ENCODE data around the gene COMP. TPM values are rescaled to one million over a fixed set of nuclear protein-coding genes. Genes with fewer than 3 reads are reported as not detected.

COMP gene
- total RNA-seq, 1 donor from 2014 or later = not detected

DNA sequence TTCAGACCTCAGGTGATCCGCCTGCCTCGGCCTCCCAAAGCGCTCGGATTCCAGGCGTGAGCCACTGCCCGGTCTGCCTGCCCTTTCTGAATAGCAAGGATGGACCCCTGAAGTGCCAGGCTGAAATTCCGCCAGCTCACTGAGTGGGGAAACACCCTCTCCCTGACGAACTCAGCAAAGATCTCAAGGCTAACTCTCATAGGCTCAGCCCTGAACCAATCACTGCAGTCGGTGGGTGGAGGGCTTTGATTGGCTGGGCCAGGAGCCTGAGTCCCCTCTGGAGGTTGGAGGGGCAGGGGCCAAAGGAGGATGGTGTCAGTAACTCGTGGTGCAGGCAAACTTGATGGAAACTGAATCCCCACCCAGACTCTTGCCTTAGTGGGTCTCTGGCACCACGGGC is 11.2 kb upstream of the COMP start:
- no peak overlapping the region for H3K27ac Mint-ChIP-seq (ENCODE audit: unreplicated experiment)
- no peak for DNase-seq
- H3K4me1 Mint-ChIP-seq (ENCODE audit: low read depth, unreplicated experiment) = no peaks in the 10 kb centered on the region
- peaks cover 1% of the 10 kb centered on the region for H3K9me3 Mint-ChIP-seq (ENCODE audit: unreplicated experiment)
- TF ChIP-seq, protein P1, sequence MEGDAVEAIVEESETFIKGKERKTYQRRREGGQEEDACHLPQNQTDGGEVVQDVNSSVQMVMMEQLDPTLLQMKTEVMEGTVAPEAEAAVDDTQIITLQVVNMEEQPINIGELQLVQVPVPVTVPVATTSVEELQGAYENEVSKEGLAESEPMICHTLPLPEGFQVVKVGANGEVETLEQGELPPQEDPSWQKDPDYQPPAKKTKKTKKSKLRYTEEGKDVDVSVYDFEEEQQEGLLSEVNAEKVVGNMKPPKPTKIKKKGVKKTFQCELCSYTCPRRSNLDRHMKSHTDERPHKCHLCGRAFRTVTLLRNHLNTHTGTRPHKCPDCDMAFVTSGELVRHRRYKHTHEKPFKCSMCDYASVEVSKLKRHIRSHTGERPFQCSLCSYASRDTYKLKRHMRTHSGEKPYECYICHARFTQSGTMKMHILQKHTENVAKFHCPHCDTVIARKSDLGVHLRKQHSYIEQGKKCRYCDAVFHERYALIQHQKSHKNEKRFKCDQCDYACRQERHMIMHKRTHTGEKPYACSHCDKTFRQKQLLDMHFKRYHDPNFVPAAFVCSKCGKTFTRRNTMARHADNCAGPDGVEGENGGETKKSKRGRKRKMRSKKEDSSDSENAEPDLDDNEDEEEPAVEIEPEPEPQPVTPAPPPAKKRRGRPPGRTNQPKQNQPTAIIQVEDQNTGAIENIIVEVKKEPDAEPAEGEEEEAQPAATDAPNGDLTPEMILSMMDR (IDR thresholded peaks at IDR 0.05; ENCODE audit: partially characterized antibody, unreplicated experiment) = no peak
- no peak overlapping the region for H3K4me3 Mint-ChIP-seq (ENCODE audit: unreplicated experiment)
- no peaks in the 10 kb centered on the region for H3K36me3 Mint-ChIP-seq (ENCODE audit: unreplicated experiment)
- peaks cover 11% of the 10 kb centered on the region for H3K27me3 Mint-ChIP-seq (ENCODE audit: unreplicated experiment)

DNA sequence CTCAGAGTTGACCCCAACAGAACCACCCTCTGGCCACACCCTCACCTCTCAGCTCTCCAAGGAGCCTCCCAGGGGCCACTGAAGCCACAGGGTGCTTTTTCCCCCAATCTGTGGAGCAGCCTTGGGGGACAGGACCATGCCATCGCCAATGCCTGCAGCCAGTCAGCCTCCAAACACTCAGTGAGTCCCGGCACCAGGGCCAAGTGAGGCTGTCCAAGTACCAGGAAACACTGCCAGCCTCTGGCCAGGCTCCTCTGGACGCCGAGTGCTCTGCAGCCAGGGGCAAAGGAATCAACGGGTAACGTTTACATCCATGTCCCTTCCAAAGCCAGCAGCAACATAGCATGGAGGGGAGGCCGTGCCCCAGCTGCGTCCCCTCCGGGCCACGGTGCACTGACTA is 9.5 kb upstream of the COMP start:
- no peak for DNase-seq
- TF ChIP-seq, protein P1 (IDR thresholded peaks at IDR 0.05; ENCODE audit: partially characterized antibody, unreplicated experiment) = no peak
- Mint-ChIP-seq H3K27me3 (ENCODE audit: unreplicated experiment) (peaks cover 13% of the 10 kb centered on the region), H3K4me3 (ENCODE audit: unreplicated experiment) (no peak overlapping the region), H3K4me1 (ENCODE audit: low read depth, unreplicated experiment) (no peaks in the 10 kb centered on the region), H3K27ac (ENCODE audit: unreplicated experiment) (no peak overlapping the region), H3K9me3 (ENCODE audit: unreplicated experiment) (peaks cover 2% of the 10 kb centered on the region), H3K36me3 (ENCODE audit: unreplicated experiment) (no peaks in the 10 kb centered on the region)

DNA sequence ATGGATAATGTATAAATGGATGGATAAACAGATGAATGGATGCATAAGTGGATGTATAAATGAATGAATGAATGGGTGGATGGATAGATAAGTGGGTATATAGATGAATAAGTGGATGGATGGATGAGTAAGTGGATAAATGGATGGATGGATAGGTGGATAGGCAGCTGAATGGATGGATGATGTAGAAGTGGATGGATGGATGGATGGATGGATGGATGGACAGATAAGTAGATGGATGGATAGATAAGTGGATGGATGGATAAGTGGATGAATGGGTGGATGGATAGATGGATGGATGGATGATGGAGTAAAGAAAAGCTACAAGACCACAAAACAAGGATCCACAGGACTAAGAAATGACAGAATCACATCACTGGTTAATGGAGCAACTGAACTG is 9.0 kb upstream of the COMP start:
- Mint-ChIP-seq H3K36me3 (ENCODE audit: unreplicated experiment) (no peaks in the 10 kb centered on the region), H3K4me3 (ENCODE audit: unreplicated experiment) (no peak overlapping the region), H3K27me3 (ENCODE audit: unreplicated experiment) (peaks cover 13% of the 10 kb centered on the region), H3K4me1 (ENCODE audit: low read depth, unreplicated experiment) (no peaks in the 10 kb centered on the region), H3K9me3 (ENCODE audit: unreplicated experiment) (peaks cover 2% of the 10 kb centered on the region), H3K27ac (ENCODE audit: unreplicated experiment) (no peak overlapping the region)
- TF ChIP-seq, protein P1 (IDR thresholded peaks at IDR 0.05; ENCODE audit: partially characterized antibody, unreplicated experiment) = no peak
- no peak for DNase-seq

DNA sequence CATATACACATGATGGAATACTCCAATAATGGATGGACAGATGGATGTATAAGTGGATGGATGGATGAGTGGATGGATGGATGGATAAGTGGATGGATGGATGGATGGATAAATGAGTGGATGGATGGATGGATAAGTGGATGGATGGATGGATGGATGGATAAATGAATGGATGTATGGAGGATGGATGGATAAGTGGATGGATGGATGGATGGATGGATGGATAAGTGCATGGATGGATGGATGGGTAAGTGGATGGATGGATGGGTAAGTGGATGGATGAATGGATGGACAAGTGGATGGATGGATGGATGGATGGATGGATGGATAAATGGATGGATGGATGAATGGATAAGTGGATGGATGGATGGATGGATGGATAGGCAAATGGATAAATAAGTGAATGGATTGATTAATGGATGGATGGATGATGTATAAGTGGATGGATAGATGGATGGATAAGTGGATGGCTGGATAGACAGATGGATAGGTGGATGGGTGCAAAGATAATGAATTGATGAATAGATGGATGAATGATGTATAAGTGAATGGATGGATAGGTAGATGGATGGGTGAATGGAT is 8.4 kb upstream of the COMP start:
- TF ChIP-seq, protein P1 (IDR thresholded peaks at IDR 0.05; ENCODE audit: partially characterized antibody, unreplicated experiment) = no peak
- H3K4me3 Mint-ChIP-seq (ENCODE audit: unreplicated experiment) = no peak overlapping the region
- H3K27ac Mint-ChIP-seq (ENCODE audit: unreplicated experiment) = no peak overlapping the region
- H3K36me3 Mint-ChIP-seq (ENCODE audit: unreplicated experiment) = no peaks in the 10 kb centered on the region
- H3K27me3 Mint-ChIP-seq (ENCODE audit: unreplicated experiment) = peaks cover 13% of the 10 kb centered on the region
- no peaks in the 10 kb centered on the region for H3K4me1 Mint-ChIP-seq (ENCODE audit: low read depth, unreplicated experiment)
- H3K9me3 Mint-ChIP-seq (ENCODE audit: unreplicated experiment) = peaks cover 2% of the 10 kb centered on the region
- DNase-seq = no peak

DNA sequence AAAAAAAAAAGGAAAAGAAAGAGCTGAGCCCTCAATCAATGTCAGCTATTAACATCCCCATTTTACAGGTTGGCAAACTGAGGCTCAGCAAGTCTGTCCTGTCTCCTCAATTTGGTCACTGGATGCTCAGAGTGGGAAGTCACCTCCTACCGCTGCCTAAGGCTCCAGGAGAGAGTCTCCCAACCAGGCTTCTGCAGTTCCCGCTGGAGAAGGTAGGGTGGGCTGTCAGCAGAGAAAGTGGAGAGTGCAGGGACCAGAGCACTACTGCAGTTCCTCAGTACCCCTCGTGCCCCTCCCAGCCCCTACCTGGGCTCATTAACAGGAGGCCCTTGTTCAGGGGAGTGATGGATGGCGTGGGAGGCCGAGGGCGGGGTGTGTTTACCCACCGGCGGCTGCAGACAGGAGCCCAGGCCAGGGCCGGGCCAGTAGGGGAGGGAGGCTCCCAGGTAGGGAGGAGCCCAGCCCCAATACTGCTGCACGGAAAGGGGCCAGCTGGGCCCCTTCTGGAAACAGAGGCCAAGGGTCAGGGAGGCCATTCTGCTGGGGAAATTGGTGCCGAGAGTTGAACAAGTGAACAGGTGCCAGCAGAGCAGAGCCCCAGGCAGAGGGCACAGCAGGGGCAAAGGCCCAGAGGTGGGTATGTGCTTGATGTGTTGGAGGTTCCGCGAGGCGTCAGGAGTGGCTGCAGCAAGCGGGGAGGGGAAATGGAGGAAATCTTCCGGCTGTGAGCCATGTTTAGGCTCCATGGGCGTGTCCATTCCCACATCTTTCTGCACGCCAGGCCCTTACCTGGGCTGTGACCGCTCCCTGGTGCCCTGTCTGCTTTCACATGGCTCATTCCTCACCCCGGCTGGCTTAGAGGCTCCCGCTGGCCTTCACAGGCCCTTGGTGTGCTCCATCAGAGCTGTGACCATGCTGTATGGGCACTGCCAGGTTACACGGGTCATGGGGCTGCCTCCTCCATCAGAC is 7.6 kb upstream of the COMP start:
- TF ChIP-seq, protein P1 (IDR thresholded peaks at IDR 0.05; ENCODE audit: partially characterized antibody, unreplicated experiment) = no peak
- H3K9me3 Mint-ChIP-seq (ENCODE audit: unreplicated experiment) = peaks cover 2% of the 10 kb centered on the region
- H3K27me3 Mint-ChIP-seq (ENCODE audit: unreplicated experiment) = peaks cover 11% of the 10 kb centered on the region
- no peaks in the 10 kb centered on the region for H3K36me3 Mint-ChIP-seq (ENCODE audit: unreplicated experiment)
- DNase-seq = no peak
- no peaks in the 10 kb centered on the region for H3K4me1 Mint-ChIP-seq (ENCODE audit: low read depth, unreplicated experiment)
- no peak overlapping the region for H3K27ac Mint-ChIP-seq (ENCODE audit: unreplicated experiment)
- H3K4me3 Mint-ChIP-seq (ENCODE audit: unreplicated experiment) = no peak overlapping the region

Data from glutamatergic neuron (in vitro differentiated cells).